ENCODE data around the gene ZDHHC6.

The ZDHHC6 gene

GRCh38 chr10:112385201-112385600, 61.5 kb downstream of the ZDHHC6 start:
- no peak for TF ChIP-seq CTCF (IDR thresholded peaks at IDR 0.05; ENCODE audit: low read length, missing control alignments)
- H3K4me3 ChIP-seq (replicated peaks; ENCODE audit: low read depth, low read length): no peak overlapping the region
- no peak for DNase-seq (ENCODE audit: low read depth)

GRCh38 chr10:112384141-112384540, 62.6 kb downstream of the ZDHHC6 start:
- TF ChIP-seq CTCF (IDR thresholded peaks at IDR 0.05; ENCODE audit: low read length, missing control alignments): no peak
- DNase-seq (ENCODE audit: low read depth): no peak
- H3K4me3 ChIP-seq (replicated peaks; ENCODE audit: low read depth, low read length): no peak overlapping the region

GRCh38 chr10:112383325-112383724, 63.4 kb downstream of the ZDHHC6 start:
- TF ChIP-seq CTCF (IDR thresholded peaks at IDR 0.05; ENCODE audit: low read length, missing control alignments): no peak
- no peak overlapping the region for H3K4me3 ChIP-seq (replicated peaks; ENCODE audit: low read depth, low read length)
- DNase-seq (ENCODE audit: low read depth): peak; percentile 74

GRCh38 chr10:112382515-112383235, 64.0 kb downstream of the ZDHHC6 start:
- H3K4me3 ChIP-seq (replicated peaks; ENCODE audit: low read depth, low read length): no peak overlapping the region
- TF ChIP-seq CTCF (IDR thresholded peaks at IDR 0.05; ENCODE audit: low read length, missing control alignments): no peak
- no peak for DNase-seq (ENCODE audit: low read depth)

Measured in fibroblast of pulmonary artery (primary cell).